ENCODE data around the gene MEOX2. TPM values are rescaled to one million over a fixed set of nuclear protein-coding genes. Genes with fewer than 3 reads are reported as not detected.

MEOX2 gene
- total and polyA plus RNA-seq, 2 of the 13 experiments (the other 11 are each of a cell fraction or from before 2014, with no cell fraction given), result not detected

DNA sequence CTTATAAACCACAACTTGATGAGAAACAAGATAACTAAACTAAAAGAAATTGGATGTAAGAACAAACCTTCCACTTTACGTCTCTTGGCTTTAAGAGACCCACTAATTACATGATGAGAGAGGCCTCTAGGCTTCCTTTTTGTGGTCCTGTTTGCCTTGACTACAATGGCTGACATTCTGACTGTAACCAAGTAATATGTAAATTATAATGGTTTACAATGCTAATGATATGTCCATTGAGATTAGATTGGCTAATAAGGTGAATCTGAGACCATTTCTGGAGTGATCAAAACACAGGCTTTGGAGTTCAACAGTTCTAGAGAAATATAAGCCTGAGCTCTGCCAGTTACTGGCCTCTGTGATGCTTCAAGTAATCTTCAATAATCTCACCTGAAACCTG is 85.3 kb downstream of the MEOX2 start:
- Histone ChIP-seq H2AFZ (ENCODE audit: low read length) (no peak overlapping the region), H3K9ac (ENCODE audit: insufficient read depth, low read depth, low read length) (no peak overlapping the region), H3K36me3 (replicated peaks in 1 of 2; ENCODE audit: control insufficient read depth in 1 of 2, insufficient read depth in 2 of 2, low read length in 2 of 2) (no peaks in the 10 kb centered on the region), H3K9me3 (ENCODE audit: low read length) (peaks cover 35% of the 10 kb centered on the region), H3K79me2 (ENCODE audit: insufficient read depth, low read length) (no peaks in the 10 kb centered on the region), H3K4me1 (ENCODE audit: insufficient read depth, low read length) (no peaks in the 10 kb centered on the region), H3K27me3 (ENCODE audit: control insufficient read depth in 1 of 2, insufficient read depth in 2 of 2, low read length in 2 of 2) (no peaks in the 10 kb centered on the region), H3K4me2 (ENCODE audit: low read depth, low read length) (no peak overlapping the region), H4K20me1 (ENCODE audit: insufficient read depth, low read length) (no peaks in the 10 kb centered on the region), H3K27ac (ENCODE audit: extremely low read length, insufficient read depth, low read length) (no peak overlapping the region), H3K4me3 (replicated peaks in 1 of 3; ENCODE audit: insufficient read depth in 1 of 3, low read depth in 2 of 3, low read length in 3 of 3) (no peak overlapping the region)
- TF ChIP-seq CEBPB (IDR thresholded peaks at IDR 0.05; ENCODE audit: borderline replicate concordance, low read depth, low read length) (no peak), ZNF333 (CRISPR knock-in tag; IDR thresholded peaks at IDR 0.05; ENCODE audit: borderline replicate concordance) (no peak), ZNF589 (CRISPR knock-in tag; conservative IDR thresholded peaks at IDR 0.05) (no peak), ZBTB42 (CRISPR knock-in tag; IDR thresholded peaks at IDR 0.05) (no peak), PLRG1 (conservative IDR thresholded peaks at IDR 0.05) (no peak), KDM3A (CRISPR knock-in tag; IDR thresholded peaks at IDR 0.05; ENCODE audit: low read depth) (no peak), RBM22 (optimal IDR thresholded peaks at IDR 0.05; ENCODE audit: low read length) (no peak), GABPB1 (CRISPR knock-in tag; IDR thresholded peaks at IDR 0.05) (no peak), ZNF484 (CRISPR knock-in tag; IDR thresholded peaks at IDR 0.05; ENCODE audit: borderline replicate concordance, low read depth) (no peak)
- TF ChIP-seq, protein P1, sequence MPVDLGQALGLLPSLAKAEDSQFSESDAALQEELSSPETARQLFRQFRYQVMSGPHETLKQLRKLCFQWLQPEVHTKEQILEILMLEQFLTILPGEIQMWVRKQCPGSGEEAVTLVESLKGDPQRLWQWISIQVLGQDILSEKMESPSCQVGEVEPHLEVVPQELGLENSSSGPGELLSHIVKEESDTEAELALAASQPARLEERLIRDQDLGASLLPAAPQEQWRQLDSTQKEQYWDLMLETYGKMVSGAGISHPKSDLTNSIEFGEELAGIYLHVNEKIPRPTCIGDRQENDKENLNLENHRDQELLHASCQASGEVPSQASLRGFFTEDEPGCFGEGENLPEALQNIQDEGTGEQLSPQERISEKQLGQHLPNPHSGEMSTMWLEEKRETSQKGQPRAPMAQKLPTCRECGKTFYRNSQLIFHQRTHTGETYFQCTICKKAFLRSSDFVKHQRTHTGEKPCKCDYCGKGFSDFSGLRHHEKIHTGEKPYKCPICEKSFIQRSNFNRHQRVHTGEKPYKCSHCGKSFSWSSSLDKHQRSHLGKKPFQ (CRISPR knock-in tag; IDR thresholded peaks at IDR 0.05; ENCODE audit: insufficient replicate concordance), result no peak
- ATAC-seq (no peak), DNase-seq (ENCODE audit: low spot score) (no peak), FAIRE-seq (no peak)
- in situ Hi-C loops (cut with HindIII; ENCODE audit: extremely low pct_ligation_motif_present, low pct_unique_long_range_greater_than_20kb) (no loop called here), intact Hi-C loops (cut with micrococcal nuclease; ENCODE audit: unreplicated experiment) (no loop called here)
- WGBS (ENCODE audit: low lambda C conversion rate), result 15% methylated on average over 1 of the region's 1 CpG
- CTCF ChIA-PET (ENCODE audit: low intra/inter-chr PET ratio, low total read pairs), result no interaction called here
- POLR2A ChIA-PET, result no interaction called here
- BruUV-seq (replicated peaks), result no TSS peak
